GM03348 (cell line): ENCODE measurements around the gene HIVEP3.
A peak's percentile ranks its signal among the peaks of the same experiment; 100 is the strongest.
"Not testable (repeated sequence)": the region's sequence is repeated elsewhere in the genome, so short reads cannot be mapped to it uniquely, and the experiment has no call there.

Source experiments
- DNase-seq: peaks from one replicate; pipeline ENCODE4 v3.0.0; 2012; ENCODE audit warnings: low spot score

The HIVEP3 gene

DNA sequence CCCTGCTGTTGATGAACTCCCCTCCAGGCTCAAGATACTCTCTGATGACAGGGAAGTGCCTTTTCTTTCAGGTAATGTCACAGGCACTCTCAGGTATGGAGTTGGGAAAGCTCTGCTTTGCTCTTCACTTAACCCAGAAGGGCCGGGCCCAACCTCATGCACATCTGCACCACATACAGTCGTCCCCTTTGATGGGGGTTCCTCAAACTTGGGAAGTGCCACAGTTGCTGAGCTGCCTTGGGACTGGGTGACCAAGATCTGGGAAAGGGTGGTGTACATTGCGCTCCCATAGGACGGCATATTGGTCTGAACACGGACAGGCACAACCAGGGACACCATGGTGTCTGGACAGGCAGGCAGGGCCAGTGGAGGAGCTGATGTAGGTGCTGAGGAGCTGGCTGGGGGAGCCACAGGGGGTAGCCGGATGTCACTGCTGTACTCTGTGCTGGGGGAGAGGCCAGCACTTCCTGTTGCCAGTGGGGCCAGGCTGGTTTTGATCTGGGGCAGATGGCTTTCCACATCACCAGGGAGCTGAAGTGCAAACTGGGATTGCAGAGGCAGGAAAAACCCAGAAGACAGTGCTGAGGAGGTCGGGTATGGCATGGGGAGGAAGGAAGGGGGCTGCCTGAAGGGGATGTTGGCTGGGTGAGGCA, 338.1 kb downstream of the HIVEP3 start:
- no peak for DNase-seq

DNA sequence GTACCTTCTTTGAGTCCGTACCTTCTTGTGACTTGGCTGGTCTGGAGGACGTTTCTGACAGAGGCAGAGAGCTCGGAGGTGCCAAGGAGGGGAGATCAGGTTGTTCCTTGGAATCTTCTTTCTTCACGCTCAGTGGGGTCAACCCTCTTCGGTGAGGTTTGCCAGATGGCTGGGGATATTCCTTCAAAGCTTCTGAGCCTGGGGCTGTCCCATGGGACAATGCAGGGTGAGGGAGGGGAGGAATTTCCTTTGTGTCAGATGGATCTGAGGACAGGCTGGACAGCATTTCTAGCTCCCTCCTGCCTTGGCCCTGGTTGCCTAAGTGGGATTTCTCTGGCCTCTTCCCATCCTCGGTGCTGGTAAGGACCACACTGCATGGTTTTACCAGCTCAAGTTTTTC, 338.7 kb downstream of the HIVEP3 start:
- DNase-seq = no peak

GRCh38 chr1:41578712-41579335, 339.9 kb downstream of the HIVEP3 start:
- peak; percentile 33 for DNase-seq

- DNase-seq = no peak
These were observed 342.1 kb downstream of the HIVEP3 start for GRCh38 chr1:41576620-41577019.

GRCh38 chr1:41576206-41576605, 342.5 kb downstream of the HIVEP3 start:
- no peak for DNase-seq

- no peak for DNase-seq
These were observed 343.9 kb downstream of the HIVEP3 start for GRCh38 chr1:41574842-41575241.

DNA sequence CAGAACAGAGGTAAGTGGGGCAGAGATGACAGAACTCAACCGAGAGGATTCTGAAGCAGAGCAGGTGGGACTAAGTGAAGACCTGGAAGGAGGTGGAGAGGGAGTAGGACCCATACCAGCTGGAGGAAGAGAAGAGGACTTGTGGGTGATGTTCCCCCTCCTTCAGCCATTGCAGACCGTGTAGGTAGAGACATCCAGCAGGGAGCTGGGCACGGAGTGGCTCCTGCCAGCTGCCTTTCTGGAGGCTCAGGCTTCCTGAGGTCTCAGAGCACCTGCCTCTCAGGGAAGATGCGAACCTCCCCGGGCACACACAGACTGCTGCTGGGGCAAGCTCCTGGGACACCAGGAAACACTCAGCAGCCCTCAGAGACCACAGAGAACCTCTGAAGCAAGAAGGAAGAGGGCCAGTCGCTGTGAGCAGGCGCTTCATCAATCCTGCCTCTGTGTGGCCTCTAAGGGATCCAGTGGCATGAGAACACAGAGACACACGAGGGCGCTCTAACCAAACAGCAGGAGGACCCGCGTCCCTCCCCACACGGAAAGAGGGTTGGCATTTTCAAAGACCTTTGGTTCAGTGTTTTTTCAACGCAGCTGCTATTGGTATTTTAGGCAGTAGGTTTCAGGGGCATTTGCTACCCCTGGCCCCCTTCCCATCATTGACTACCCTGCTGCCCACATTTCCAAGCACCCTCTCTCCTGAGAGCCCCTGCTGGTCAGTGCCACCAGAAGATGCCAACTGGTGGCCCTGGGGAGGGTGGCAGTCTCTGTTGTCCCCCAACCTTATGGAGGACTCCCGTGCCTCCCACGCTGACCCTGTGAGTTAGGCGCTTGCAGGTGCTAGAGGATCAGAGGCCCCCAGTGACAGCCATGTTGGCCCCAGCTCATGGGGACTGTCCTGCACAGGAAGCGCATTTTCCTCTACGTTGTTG, 344.7 kb downstream of the HIVEP3 start:
- peak; percentile 94 for DNase-seq

DNA sequence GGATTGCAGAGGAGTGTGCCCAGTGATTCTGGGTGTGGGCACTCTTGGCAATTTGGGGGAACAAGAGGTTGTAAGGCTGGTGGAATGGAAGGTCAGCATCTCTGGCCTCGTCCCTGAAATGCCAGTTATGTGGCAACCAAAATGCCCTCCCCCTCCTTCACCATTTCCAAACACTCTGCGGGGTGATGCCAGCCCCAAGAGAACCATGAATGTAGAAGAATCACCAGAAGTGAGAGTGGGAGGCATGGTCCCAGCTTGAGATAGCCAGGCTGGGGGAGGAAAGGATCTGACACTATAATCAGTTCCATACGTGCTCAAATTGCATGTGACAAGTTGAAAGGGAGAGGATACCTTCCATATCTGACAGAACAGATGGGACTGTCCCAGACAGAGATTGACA, 345.5 kb downstream of the HIVEP3 start:
- no peak for DNase-seq

- DNase-seq = no peak
These were observed 346.5 kb downstream of the HIVEP3 start for GRCh38 chr1:41572224-41572623.

GRCh38 chr1:41571041-41571440, 347.7 kb downstream of the HIVEP3 start:
- no peak for DNase-seq

DNA sequence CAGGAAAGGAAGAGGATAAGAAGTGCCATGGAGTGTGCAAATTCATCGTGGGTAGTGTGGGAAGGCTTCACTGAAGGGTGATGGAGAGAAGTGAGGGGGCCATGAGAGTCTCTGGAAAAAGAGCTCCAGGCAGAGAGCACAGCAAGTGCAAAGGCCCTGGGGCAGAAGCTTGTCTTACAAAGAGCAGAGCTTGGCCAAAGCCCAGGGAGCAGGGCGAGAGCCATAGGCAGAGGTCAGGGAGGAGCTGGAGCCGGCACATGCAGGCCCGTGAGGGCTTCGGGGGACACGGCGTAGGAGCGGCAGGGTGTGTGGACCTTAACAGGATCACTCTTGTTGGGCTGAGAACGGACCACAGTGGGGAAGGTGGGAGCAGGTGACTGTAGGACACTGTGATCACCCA, 350.5 kb downstream of the HIVEP3 start:
- DNase-seq = no peak

GRCh38 chr1:41566969-41567368, 351.8 kb downstream of the HIVEP3 start:
- DNase-seq = no peak

DNA sequence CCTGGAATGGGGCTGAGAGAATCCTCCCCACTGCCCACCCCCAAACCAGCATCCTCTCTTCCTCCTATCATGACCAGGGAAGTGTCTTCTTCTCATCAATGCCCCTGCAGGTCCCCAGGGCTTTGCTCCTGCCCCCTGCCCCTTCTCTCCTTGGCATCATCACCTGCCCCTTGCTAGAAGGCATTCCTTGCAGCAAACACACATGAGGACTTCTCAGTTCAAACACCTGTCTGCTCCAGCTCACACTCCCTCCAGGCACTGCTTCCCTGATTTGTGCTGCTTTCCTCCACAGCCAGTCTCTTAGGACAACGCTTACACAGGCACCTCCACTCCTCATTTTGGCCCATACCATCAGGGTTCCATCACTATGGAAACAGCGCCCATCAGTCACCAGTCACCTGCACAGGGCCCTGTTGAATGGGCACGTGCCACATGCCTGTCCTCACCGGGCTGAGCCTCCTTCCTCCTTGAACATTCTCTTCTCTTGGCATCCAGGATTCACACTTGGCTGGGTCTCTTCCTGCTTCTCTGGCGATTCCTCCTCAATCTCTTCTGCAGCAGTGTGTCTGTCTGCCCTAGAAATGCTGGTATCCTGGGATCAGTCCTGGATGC, 352.3 kb downstream of the HIVEP3 start:
- no peak for DNase-seq

- no peak for DNase-seq
These were observed 353.8 kb downstream of the HIVEP3 start for GRCh38 chr1:41564741-41565475.

DNA sequence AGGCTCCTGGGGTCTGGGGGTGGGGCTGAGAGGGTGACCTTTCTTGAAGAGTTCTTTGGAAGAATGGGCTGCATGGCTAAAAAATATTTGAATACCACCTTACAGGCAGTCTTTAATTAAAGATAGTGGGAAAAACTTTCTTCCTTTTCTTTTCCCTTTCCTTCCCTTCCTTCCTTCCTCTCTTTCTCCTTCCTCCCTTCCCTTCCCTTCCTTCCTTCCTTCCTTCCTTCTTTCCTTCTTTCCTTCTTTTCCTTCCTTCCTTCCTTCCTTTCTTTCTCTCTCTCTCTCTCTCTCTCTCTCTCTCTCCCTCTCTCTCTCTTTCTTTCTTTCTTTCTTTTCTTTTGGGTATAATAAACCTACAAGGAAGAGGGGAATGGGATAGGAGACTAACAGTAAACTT, 356.4 kb downstream of the HIVEP3 start:
- DNase-seq = no peak

- DNase-seq = no peak
These were observed 357.8 kb downstream of the HIVEP3 start for GRCh38 chr1:41560931-41561330.

DNA sequence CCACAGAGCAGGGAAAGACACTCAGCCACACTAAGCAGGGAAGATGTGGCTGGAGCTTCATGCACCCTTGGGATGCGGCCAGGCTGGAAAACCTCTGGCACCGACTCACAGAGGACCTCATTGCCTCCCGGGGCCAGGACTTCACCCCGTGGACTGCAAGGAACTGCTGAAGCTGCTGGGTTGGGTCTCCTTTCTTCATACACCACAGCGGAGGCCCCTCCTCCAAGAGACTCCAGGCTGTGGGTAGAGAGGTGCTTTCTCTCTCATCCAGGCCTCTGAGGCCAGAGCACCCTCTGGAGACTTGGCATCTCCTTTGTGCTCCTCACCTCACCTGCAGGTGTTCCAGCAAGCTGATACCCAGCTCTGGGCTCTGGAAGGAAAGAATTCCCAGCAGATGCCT, 358.2 kb downstream of the HIVEP3 start:
- DNase-seq = no peak

DNA sequence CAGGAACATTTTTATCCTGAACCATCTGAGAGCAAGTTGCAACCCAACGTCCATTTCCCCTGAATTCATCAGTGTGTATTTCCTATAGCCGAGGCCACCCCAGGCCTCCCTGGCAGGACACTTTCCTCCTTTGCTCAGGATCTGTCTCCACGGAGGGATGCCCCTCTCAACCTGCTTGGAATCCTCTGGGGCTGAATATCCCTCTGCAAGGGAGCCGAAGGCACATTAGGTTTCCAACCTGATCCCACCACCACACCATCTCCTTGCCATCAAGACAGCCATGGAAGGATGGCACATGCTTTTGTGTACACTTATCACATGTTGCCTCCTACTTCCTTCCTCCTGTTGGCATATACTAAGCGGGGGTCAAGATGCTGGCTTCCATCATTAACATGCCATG, 359.4 kb downstream of the HIVEP3 start:
- no peak for DNase-seq

DNA sequence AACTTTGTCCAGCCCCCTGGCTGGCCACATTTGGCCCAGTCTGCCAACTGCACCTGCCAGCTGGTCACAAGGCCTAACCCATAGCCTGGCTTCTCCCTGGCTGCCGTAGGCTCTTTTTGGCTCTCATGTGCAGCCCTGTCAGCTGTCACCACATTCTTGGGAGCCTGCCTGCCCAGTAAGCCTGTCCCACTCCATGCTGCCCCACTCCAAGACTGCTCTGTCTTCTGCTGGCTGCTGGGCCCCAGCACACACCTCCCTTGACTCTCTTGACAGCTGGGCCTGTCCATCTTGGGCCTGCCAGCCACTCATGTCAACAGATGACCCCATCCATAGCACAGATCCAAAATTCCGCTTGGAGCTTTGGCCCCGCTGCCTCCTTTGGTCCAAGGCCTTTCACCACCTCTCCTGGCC, 360.0 kb downstream of the HIVEP3 start:
- no peak for DNase-seq

- DNase-seq = no peak
These were observed 360.8 kb downstream of the HIVEP3 start for GRCh38 chr1:41557751-41558455.

GRCh38 chr1:41554746-41555145, 364.0 kb downstream of the HIVEP3 start:
- not testable (repeated sequence) for DNase-seq
